GM19239 (cell line): Measurements from ENCODE around the gene CSN1S1.

Experiments
- DNase-seq: peaks from one replicate; pipeline ENCODE4 v3.0.0; 2011; ENCODE audit warnings: low spot score; ENCODE audit not compliant: insufficient read length
- FAIRE-seq: peaks from 2 replicates; lab custom pipeline; 2011; peaks lifted over from hg19 to GRCh38; lab: Jason Lieb, UNC

CSN1S1 gene

DNA sequence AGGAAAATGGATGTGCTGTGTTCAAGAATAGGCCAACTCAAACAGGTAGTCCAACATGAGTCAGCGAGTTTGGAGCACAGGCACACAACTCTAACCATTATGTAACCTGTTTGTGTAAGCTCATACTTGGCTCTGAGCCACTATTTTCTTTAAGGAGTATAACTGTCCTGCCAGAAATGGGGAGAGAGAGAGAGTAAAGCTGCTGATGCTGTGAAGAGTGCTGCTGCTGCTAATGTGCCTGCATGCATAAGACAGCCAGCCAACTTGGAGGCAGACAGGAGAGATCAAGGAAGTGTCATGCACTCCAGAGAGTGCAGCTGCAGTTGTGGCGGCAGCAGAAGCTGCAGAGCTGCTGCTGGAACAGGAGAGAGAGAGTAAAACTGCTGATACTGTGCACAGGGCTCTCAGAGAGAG lies 53.2 kb downstream of the CSN1S1 start:
- DNase-seq = no peak
- no peak for FAIRE-seq

GRCh38 chr4:69986663-69987062 lies 55.8 kb downstream of the CSN1S1 start:
- FAIRE-seq = no peak

DNA sequence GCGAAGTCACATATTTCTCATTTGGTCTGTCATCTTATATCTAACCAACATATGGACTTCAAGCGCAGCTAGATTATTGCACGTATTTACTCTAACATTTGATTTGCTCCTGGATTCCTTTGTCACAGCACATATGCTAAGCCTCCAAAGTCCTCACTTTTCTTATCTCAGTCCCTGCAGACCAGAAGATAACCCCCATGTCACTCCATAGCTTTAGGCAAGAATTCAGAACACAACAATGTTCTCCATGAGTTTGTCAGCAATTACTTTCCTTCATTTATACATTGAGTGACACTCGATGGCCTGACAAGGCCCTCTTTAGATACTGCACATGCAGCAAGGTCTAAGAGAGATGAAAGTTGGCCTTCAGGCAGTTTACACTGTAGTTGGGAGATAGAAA lies 60.1 kb downstream of the CSN1S1 start:
- no peak for DNase-seq
- no peak for FAIRE-seq

More at GRCh38 chr4:69986663-69987062, 55.8 kb downstream of the CSN1S1 start:
- DNase-seq = no peak

DNA sequence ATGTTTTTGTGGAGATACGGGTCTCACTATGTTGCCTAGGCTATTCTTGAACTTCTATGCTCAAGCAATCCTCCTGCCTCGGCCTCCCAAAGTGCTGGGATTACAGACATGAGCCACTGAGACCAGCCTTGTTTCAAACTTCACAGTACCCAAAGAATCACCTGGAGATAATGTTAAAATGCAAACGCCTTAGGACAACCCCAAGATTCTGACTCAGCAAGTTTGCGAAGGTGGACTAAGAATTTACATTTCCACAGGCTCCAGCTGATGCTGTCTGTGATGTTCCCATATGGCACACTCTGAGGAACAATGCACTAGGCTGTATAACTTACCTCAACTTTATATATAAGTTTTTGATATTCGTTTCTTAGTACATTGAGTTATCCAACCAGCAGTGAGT lies 63.9 kb downstream of the CSN1S1 start:
- FAIRE-seq = no peak

GRCh38 chr4:69995526-69996016 lies 64.7 kb downstream of the CSN1S1 start, which contains the start of gene STATH:
STATH (plus strand) TSS chr4:69995966; CDS start chr4:69998438, 2,472 bp downstream.
- DNase-seq = no peak
- FAIRE-seq = no peak

More for the DNA sequence above, 63.9 kb downstream of the CSN1S1 start:
- DNase-seq = no peak
